Pulmonary artery endothelial cell (primary cell): ENCODE data around the gene GPR33. TPM values are rescaled to one million over a fixed set of nuclear protein-coding genes. Genes with fewer than 3 reads are reported as not detected.
A peak's percentile ranks its signal among the peaks of the same experiment; 100 is the strongest.
"Not testable (repeated sequence)": the region's sequence is repeated elsewhere in the genome, so short reads cannot be mapped to it uniquely, and the experiment has no call there.

Experiments used
- DNase-seq: peaks from one replicate; pipeline ENCODE4 v3.0.0-alpha.2; 2011; ENCODE audit warnings: low read depth, low spot score
- total RNA-seq: library from RNA; depleted of rRNA; stranded (reverse); fragments of >200 nt; gene quantifications from 2 replicates; pipeline ENCODE4 v1.2.3, GENCODE V29; 2014

Gene GPR33, protein sequence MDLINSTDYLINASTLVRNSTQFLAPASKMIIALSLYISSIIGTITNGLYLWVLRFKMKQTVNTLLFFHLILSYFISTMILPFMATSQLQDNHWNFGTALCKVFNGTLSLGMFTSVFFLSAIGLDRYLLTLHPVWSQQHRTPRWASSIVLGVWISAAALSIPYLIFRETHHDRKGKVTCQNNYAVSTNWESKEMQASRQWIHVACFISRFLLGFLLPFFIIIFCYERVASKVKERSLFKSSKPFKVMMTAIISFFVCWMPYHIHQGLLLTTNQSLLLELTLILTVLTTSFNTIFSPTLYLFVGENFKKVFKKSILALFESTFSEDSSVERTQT
- not detected in 2 replicates for total RNA-seq

DNA sequence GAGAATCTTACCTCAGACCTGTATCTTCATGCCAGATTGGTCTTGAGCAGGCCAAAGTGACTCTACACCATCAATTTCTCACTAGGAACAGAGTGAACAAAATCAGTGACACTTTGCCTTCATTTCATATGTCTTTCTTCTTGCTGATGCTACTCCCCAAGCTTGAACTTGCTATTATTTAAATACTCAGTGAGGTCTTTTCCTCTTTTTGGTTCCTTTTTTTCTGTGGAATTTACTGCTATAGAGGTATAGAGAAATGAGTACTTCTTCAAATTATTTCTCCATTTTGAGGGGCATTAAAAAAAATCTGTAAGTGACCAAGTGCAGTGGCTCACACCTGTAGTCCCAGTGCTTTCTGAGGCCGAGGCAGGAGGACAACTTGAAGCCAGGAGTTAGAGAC, at the start of gene GPR33:
GPR33 (minus strand) TSS at position 154 of the 400 bp plus-strand sequence. CDS start 4,074 bp downstream, outside the sequence.
- DNase-seq, result no peak

DNA sequence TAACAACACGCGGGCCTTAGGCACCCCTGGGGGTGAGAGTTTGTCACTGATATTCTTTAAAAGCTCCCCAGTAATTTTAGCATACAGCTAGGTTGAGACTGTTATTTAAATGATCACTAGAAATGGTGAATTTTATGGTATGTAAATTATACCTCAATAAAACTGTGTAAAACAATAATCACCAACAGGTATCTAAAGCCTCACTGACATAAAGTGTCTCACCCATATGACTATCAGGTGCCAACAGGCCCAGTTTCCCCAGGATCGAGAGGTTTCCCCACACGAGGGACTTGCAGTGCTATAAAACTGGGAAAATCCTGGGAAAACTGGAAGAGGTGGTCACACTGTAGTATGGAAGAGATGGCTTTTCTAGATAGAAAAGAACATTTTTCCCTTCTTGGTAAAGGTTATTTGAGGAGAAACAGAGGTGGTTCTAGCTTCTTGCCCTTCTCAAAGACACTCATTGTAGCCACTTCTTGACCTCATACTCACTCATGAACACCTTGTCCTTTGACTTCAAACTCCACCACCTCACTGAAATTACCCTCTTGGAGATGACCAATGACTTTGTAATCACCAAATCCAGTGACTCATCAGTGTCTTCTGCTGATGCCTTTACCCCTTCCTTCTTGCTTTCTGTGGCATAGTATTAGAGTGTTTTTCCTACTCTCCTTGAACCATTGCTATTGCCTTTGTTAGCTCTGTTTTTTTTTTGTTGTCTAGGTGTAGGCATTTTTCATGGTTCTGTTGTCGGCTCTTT, 48.5 kb upstream of the GPR33 start:
- DNase-seq, result no peak

DNA sequence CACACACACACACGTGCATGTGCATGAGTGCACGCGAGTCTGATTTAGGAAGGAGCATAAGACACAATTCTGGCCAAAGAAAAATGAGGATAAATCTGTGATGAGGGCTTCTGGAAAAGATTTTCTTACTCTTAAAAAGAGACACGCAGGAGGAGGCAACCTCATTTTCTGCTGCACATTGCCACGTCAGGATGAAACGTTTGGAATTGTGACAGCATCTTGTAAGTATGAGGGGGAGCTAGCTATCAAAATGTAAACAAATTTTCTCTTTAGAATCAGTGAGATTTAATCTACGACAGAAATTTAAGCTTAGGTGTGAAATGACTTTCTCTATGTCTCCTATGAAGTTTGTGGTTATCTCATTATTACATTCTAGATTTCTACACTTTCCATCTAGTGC, 42.3 kb upstream of the GPR33 start:
- no peak for DNase-seq

DNA sequence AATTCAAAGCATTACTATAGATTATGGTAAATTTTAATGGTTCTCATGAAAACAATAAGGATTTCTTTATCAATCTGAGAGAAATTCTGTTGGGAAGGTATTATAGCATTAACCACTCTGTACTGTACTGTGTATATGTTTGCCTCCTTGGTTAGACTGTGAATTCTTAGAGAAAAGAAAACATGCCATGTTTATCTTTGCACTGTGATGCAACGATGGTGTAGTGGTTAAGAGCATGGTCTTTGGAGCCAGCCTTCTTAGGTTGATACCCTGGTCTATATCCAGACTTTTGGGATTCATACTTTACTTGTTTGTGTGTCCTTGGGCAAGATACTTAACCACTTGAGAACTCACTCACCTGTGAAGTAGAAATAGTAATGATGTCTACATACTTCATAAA, 41.2 kb upstream of the GPR33 start:
- no peak for DNase-seq

DNA sequence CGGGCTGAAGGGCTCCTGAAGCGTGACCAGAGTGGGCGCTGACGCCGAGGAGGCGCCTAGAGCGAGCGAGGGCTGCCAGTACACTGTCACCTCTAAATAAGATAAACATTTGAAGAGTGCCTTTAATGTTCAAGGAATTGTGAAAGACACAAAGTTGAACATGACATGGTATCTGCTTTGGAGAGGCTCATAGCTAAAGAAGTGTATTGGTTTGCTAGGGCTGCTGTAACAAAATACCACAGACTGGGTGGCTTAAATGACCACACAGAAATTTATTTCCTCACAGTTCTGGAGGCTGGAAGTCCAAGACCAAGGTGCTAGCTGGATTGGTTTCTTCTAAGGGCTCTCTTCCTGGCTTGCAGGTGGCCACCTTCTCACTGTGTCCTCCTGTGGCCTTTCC, 39.7 kb upstream of the GPR33 start:
- DNase-seq, result no peak

DNA sequence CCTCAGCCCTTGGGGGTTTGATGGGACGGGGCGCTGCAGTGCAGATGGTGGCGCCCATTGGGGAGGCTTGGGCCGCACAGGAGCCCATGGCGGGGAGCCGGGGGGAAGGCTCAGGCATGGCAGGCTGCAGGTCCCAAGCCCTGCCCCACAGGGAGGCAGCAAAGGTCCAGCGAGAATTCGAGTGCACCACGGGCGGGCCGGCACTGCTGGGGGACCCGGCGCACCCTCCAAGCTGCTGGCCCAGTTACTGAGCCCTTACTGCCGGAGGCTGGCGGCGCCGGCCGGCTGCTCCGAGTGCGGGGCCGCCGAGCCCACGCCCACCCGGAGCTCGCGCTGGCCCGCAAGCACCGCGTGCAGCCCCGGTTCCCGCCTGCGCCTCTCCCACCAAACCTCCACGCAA, 39.2 kb upstream of the GPR33 start:
- no peak for DNase-seq

DNA sequence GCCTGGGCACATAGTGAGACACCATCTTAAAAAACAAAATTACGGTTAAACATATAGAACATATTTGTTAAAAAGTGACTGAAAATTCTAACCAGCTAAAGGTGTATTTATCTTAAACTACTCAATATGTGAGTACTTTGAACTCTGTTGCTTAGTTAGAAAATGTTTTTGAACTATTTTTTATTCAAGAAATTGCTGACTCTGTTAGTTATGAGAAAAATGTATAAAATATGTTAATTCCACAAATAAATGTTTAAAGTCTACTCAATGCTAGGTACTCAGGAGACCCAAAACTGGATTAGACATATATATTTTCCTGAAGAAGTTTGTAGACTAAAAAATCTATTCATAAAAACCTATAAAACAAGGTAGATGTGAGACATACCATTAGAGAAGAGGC, 23.0 kb upstream of the GPR33 start:
- DNase-seq, result no peak

DNA sequence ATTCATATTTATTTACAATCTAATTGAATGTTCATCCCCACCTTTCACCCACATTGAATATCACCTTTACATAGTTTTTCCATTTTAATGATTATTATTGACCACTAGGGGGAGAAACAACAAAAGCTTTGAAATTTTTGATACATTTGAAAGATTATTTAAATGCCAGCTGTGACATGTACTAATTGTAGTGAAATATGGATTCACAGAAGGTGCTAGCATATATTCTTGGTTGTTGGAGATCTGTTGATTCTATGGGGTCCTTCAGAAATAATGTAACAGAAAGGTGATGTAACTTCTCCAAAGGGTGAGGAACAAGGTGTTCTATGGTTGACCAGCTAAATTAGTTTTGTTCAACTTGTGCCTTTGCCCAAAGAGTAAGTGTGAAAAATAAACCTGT, 22.4 kb upstream of the GPR33 start:
- no peak for DNase-seq

DNA sequence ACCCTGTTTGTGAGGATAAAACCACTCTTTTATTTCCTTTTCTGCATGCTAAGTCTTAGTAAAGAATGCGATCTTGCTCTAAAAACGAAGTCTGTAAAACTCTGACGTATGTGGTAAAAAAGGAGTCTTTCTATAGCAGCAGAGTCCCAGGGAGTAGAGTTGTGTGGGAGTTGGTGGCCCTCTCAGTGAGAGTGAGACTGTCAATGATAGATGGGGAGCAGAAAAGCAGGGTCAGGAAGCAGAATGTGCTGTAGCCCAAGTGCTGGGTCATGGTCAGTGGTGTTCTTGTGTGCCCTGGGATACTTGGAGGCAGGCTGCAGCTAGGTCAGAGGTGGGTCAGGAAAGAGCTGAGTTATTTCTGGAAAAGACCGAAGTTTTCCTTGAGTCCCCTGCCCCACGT, 20.3 kb upstream of the GPR33 start:
- DNase-seq, result no peak

DNA sequence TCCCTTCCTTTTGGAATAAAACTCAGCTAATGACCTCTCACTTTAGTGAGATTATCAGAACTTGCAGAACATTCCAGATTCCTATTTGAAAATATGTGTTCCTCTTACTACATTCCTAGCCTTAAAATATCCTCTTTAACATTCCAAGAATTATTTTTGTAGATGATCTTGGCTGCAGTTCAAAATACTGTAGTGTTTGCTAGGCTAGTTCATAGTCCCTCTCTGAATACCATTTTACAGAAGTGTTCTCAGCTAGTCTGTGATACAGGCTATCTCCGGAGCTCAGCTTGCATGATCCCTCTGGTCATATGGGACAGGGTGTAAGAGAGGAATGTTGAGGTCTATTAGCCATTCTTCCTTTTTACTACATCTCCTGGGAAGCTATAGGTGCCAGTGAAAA, 17.6 kb upstream of the GPR33 start:
- DNase-seq, result peak; percentile 11

DNA sequence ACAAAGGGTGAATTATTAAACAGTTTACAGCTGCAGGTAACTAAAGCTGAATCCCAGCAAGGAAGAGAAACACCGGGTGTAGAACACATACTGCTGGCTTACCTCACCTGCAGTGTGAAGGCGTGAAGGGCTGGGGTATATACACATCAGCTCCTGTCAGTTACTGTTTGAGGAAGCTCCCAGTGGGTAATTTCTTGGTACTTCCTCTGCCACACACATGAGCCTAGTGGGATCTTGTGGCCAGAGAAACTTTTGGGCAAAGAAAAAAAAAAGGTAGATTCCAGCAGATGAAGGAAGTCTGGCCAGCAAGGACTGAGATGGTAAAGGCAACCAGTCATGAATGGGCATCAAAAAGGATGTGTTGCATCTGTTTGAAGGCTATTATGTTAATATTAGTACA, 14.0 kb upstream of the GPR33 start:
- DNase-seq, result no peak

DNA sequence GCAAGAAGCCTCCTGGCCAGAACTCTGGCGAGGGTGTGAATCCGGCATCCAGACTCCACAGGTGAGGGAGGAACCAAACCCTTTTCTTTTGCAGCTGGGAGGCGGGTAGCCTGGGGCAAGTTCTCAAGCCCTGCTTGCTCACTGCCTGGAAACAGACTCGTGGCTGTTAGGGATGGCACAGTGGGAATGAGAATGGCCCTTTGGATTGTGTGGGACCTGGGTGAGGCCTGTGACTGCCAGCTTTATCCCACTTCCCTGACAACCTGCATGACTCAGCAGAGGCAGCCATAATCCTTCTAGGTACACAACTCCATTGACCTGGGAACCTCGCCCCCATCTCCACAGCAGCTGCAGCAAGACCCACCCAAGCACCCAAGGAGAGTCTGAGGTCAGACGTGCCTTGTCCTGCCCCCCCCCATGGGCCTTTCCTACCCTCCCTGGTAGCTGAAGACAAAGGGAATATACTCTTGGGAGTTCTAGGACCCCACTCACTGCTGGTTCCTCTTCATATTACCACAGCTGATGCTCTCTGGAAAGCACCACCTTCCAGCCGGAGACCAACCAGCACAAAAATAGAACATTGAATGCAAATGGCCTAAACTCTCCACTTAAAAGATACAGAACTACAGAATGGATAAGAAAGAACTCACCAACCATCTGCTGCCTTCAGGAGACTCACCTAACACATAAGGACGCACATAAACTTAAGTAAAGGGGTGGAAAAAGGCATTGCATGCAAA, 5.1 kb upstream of the GPR33 start:
- no peak for DNase-seq

DNA sequence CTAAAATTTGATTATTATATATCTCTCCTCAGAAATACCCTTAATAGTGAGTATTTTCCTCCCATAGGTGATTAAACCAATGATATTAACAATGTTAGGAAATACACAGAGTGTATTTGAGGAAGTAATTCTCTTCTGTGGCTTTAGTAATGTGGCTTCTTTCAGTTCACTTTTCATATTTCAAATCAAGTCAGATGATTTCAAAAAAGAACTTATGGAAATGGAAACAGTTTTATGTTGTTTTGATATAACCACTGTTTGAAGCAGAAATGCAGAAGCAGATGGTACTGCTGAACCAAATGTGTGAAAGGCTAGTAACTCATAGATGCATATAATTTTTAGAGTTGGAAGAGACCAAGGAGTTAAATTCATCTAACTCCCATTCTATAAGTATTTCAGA, 1.9 kb upstream of the GPR33 start:
- DNase-seq, result no peak

DNA sequence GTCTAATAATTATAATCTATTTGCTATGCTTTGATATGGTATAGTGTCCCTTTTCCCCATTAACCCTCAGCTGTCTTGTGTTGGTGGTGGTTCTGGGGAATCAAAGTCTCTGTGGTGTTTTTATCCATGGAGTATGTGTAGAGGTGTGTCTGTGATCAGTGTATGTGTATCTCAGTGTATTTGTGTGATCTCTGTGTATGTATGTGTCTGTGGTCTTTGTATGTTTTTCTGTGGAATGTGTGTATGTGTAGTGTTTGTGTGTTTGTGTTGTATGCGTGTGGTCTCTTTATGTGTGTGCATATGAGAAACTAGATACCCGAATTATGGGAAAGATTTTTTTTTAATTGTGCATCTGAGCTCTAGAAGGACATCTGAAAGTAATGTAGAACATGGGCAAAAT, 1.1 kb downstream of the GPR33 start:
- no peak for DNase-seq

DNA sequence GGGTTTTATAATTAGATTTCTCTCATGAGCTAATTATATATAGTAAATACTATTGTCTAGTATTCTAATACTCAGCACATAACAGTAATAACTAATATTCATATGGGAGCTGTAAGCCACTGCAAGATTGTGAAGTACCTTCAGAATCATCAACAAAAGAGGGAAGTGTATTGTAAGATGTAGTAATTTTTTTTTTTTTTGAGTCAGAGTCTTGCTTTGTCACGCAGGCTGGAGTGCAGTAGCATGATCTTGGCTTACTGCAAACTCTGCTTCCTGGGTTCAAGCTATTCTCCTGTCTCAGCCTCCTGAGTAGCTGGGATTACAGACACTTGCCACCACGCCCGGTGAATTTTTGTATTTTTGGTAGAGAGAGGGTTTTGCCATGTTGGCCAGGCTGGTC, 3.1 kb downstream of the GPR33 start:
- DNase-seq, result no peak

DNA sequence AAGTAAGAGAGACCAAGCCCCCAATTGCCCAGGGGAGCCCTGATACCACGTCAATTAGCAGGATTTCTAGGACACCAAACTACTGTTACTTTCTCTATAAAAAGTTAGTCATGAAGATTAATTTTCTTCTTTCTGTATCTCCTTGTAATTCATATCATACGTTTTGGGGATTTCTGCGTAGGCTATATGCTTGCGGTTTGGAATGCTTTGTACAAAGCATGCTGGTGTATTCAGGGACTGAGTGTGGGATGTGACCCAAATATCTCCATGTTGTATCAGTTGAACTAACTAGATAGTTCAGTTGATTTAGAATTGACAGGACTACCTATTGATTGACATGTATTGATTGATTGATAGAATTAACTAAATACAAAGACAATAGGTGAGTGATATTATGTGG, 7.7 kb downstream of the GPR33 start:
- no peak for DNase-seq

DNA sequence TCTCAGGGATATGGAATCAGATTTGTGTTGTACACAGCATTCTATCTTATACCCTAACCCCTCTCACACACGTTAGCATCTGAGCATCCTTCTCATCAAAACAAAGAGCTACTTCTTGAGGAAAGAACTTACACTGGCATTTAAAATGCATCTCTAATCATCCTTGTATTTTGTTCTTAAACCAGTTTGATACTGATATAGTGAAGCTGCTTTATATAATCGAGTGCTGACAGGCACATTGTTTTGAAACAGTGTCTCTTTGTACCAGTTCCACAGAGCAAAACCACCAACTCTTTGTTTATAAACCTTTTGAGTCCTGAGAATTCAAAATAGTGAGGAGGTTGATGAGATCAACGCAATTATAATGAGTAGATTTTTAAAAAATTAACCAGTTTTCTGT, 8.8 kb downstream of the GPR33 start:
- no peak for DNase-seq

DNA sequence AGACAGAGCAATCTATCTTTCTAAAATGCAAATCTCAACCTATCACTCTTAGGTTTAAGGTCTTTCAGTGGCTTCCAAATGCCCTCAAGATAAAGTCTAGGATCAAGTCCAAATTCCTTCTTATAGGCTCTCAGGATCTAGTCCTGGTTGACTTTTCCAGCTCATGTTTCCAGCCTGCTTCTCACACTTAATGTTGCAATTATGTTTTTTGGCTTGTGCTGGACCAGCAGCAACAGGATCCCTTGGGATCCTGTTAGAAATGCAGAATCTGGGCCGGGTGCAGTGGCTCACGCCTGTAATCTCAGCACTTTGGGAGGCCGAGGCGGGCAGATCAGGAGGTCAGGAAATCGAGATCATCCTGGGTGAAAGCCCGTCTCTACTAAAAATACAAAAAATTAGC, 10.6 kb downstream of the GPR33 start:
- no peak for DNase-seq

DNA sequence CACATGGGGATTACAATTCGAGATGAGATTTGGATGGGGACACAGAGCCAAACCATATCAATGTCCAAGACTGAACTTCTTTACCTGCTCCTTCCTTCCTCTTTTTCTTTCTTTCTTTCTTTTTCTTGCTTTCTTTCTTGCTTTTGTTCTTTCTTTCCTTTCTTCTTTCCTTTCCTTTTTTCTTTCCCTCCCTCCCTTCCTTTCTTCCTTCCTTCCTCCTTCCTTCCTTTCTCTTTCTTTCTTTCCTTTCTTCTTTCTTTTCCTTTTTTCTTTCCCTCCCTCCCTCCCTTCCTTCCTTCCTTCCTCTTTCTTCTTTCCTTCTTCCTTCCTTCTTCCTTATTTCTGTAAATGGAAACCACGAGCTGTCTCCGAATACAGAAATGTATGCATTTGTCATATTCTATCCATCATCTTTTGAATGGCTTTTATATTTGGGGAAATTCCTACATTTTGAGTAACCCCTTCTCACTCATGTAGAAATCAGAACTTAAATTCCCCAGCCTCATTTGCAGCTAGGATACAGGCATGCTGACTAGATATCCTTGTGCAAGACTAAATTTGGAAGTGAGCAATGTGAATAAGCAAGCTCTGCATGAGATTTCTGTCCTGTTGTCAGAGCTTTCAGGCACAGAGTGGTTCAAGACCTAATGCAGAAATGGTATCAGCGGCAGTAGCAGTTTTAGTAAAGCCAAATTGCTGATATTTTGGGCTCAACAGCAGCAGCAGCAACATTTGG, 11.5 kb downstream of the GPR33 start:
- no peak for DNase-seq

DNA sequence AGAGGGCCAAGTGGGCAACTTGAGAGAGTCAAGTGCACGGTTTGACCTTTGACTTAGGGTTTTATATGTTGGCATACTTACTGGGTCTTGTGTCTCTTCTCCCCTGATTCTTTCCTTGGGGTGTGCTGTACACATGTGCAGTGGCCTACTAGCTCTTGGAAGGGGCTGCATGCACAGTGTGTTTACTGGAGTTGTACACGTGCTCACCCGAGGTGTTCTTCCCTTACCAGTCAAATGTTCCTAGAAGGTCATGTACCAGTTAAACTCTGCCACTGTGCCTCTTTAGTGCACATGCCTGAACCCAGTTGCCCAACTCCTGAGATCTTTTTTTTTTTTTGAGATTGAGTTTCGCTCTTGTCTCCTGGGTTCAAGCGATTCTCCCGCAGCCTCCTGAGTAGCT, 21.3 kb downstream of the GPR33 start:
- no peak for DNase-seq

DNA sequence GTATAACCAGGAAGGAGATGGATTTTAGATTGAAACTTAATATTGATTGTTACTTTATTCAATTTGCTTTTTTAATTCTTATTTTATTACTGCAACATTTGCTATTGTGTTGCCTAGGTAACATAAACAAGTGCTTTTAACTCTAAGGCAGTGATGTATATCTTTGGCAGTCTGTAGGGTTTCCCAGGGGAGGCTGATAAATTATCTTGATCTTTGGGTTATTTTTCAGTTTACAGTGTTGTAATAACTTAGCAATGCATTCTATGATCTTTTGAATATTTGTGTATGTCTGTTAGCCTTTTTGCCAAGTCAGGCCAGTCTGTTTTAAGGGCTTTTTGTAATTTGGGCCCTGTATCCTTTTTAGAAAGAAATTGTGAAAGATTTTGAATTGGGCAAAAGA, 22.7 kb downstream of the GPR33 start:
- DNase-seq, result no peak

DNA sequence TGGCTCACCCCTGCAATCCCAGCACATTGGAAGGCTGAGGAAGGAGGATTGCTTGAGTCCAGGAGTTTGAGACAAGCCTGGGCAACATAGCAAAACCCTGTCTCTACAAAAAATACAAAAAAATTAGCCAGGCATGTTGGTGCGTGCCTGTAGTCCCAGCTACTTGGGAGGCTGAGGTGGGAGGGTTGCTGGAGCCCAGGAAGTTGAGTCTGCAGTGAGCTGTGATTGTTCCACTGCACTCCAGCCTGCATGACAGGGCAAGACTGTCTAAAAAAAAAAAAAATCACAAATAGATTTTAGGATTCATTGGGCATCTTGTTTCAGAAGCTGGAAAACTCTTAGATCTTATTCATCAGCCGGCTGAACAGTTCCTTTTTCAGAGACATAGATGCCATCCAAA, 25.4 kb downstream of the GPR33 start:
- not testable (repeated sequence) for DNase-seq
